IMR-90 (cell line): ENCODE data around the gene SPAG8.

Experiments
- BHLHE40 ChIP-seq: fragments of 150-350 bp; IDR thresholded peaks from 2 replicates; pipeline ENCODE4 v1.6.1; 2016; ENCODE audit warnings: mild to moderate bottlenecking, low read depth, low read length
- CEBPB ChIP-seq: IDR thresholded peaks from 2 replicates; pipeline ENCODE4 v1.6.1; 2012; ENCODE audit warnings: low read depth, low read length, improper control_type of control experiment
- CHD1 ChIP-seq: IDR thresholded peaks from 2 replicates; pipeline ENCODE4 v1.6.1; 2012; ENCODE audit warnings: low read depth, low read length, improper control_type of control experiment
- MAFK ChIP-seq: IDR thresholded peaks from 2 replicates; pipeline ENCODE4 v1.6.1; 2012; ENCODE audit warnings: low read depth, low read length, improper control_type of control experiment
- MAZ ChIP-seq: IDR thresholded peaks from 2 replicates; pipeline ENCODE4 v1.6.1; 2012; ENCODE audit warnings: low read depth, mild to moderate bottlenecking, low read length, improper control_type of control experiment, moderate library complexity, borderline replicate concordance
- MXI1 ChIP-seq: IDR thresholded peaks from 2 replicates; pipeline ENCODE4 v1.6.1; 2012; ENCODE audit warnings: low read depth, mild to moderate bottlenecking, low read length, moderate library complexity, borderline replicate concordance
- POLR2A ChIP-seq: IDR thresholded peaks from 2 replicates; pipeline ENCODE4 v1.6.1; 2012; ENCODE audit warnings: mild to moderate bottlenecking, low read depth, low read length
- RAD21 ChIP-seq: IDR thresholded peaks from 2 replicates; pipeline ENCODE4 v1.6.1; 2012; ENCODE audit warnings: low read length, improper control_type of control experiment
- RFX5 ChIP-seq: IDR thresholded peaks from 2 replicates; pipeline ENCODE4 v1.8.0; 2012; ENCODE audit warnings: low read depth, mild to moderate bottlenecking, low read length, moderate library complexity
- SMC3 ChIP-seq: fragments of 150-350 bp; IDR thresholded peaks from 2 replicates; pipeline ENCODE4 v1.6.1; 2016; ENCODE audit warnings: low read depth, mild to moderate bottlenecking, antibody characterized with exemption, low read length, moderate library complexity
- TF ChIP-seq, protein P1 (sequence below): conservative IDR thresholded peaks from 2 replicates; pipeline ENCODE4 v1.5.1; 2012; ENCODE audit warnings: mild to moderate bottlenecking, low read depth, low read length, improper control_type of control experiment

DNA sequence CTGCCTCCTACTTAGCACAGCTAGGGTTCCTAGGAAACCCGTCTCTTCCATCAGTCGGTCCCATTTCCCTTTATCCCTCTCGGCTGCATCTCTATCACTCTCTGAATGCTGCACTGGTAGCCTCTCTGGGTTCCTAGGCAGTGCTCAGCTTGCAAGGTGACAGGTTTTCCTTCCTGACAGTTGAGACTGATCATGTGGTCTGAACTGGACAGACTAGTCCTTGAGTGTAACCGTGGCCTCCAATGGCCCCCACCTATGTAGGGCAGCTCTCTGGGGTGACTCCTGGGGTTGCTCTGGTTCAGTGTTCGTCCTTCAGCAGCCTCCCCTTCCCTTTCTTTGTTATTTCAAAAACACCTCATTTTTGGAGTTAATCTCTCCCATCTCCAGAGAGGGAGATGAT, 20.8 kb upstream of the SPAG8 start:
- TF ChIP-seq, protein P1, sequence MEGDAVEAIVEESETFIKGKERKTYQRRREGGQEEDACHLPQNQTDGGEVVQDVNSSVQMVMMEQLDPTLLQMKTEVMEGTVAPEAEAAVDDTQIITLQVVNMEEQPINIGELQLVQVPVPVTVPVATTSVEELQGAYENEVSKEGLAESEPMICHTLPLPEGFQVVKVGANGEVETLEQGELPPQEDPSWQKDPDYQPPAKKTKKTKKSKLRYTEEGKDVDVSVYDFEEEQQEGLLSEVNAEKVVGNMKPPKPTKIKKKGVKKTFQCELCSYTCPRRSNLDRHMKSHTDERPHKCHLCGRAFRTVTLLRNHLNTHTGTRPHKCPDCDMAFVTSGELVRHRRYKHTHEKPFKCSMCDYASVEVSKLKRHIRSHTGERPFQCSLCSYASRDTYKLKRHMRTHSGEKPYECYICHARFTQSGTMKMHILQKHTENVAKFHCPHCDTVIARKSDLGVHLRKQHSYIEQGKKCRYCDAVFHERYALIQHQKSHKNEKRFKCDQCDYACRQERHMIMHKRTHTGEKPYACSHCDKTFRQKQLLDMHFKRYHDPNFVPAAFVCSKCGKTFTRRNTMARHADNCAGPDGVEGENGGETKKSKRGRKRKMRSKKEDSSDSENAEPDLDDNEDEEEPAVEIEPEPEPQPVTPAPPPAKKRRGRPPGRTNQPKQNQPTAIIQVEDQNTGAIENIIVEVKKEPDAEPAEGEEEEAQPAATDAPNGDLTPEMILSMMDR, result no peak
- no peak for TF ChIP-seq MAZ
- no peak for TF ChIP-seq MXI1
- no peak for TF ChIP-seq MAFK
- TF ChIP-seq POLR2A, result no peak
- no peak for TF ChIP-seq BHLHE40
- no peak for TF ChIP-seq RAD21
- no peak for TF ChIP-seq RFX5
- TF ChIP-seq CEBPB, result no peak
- TF ChIP-seq SMC3, result no peak
- TF ChIP-seq CHD1, result no peak
